Middle frontal gyrus (tissue), 1 donor: ENCODE measurements around the gene OR5H1.
"Not testable (repeated sequence)": the region's sequence is repeated elsewhere in the genome, so short reads cannot be mapped to it uniquely, and the experiment has no call there.

Experiments used
- DNase-seq: peaks from one replicate; pipeline ENCODE4 v3.0.0-alpha.2; 2015; ENCODE audit warnings: low spot score; ENCODE audit errors: extremely low spot score

OR5H1 gene

GRCh38 chr3:98130421-98130820 is at the start of gene OR5H1:
TSS of gene OR5H1 (plus strand) at chr3:98130721. CDS start at chr3:98132698, 1,977 bp downstream.
- no peak for DNase-seq

GRCh38 chr3:98086873-98087272 is 43.6 kb upstream of the OR5H1 start, which contains the start of gene OR5AC2:
TSS of gene OR5AC2 (plus strand) at chr3:98087173. CDS start at chr3:98087173, 0 bp downstream.
- no peak for DNase-seq

- no peak for DNase-seq
These were observed 34.6 kb upstream of the OR5H1 start for GRCh38 chr3:98095882-98096281.

GRCh38 chr3:98099848-98100247 is 30.7 kb upstream of the OR5H1 start:
- no peak for DNase-seq

- DNase-seq = no peak
These were observed 22.4 kb upstream of the OR5H1 start for GRCh38 chr3:98108162-98108561.

- no peak for DNase-seq
These were observed 20.5 kb upstream of the OR5H1 start for GRCh38 chr3:98109807-98110549.

- DNase-seq = no peak
These were observed 20.0 kb upstream of the OR5H1 start for GRCh38 chr3:98110550-98110908.

- no peak for DNase-seq
These were observed 16.3 kb upstream of the OR5H1 start for GRCh38 chr3:98114264-98114663.

GRCh38 chr3:98115717-98116116 is 14.8 kb upstream of the OR5H1 start:
- DNase-seq = no peak

GRCh38 chr3:98136631-98137030 is 6.1 kb downstream of the OR5H1 start:
- no peak for DNase-seq

- DNase-seq = not testable (repeated sequence)
These were observed 7.5 kb downstream of the OR5H1 start for GRCh38 chr3:98137826-98138557.

GRCh38 chr3:98140531-98140930 is 10.0 kb downstream of the OR5H1 start:
- DNase-seq = no peak

GRCh38 chr3:98147179-98147578 is 16.7 kb downstream of the OR5H1 start, which contains the start of gene OR5H14:
TSS of gene OR5H14 (plus strand) at chr3:98147479. CDS start at chr3:98149386, 1,907 bp downstream.
- DNase-seq = no peak

- DNase-seq = no peak
These were observed 18.2 kb downstream of the OR5H1 start for GRCh38 chr3:98148751-98149150.

GRCh38 chr3:98149456-98149855 is 18.9 kb downstream of the OR5H1 start:
- DNase-seq = not testable (repeated sequence)

- no peak for DNase-seq
These were observed 20.7 kb downstream of the OR5H1 start for GRCh38 chr3:98151241-98151640.

GRCh38 chr3:98166396-98166795 is 35.9 kb downstream of the OR5H1 start, which contains the start of gene OR5H15:
TSS of gene OR5H15 (plus strand) at chr3:98166696. CDS start at chr3:98168700, 2,004 bp downstream.
- DNase-seq = no peak

GRCh38 chr3:98171071-98171470 is 40.5 kb downstream of the OR5H1 start:
- DNase-seq = no peak

GRCh38 chr3:98172621-98173020 is 42.1 kb downstream of the OR5H1 start:
- DNase-seq = no peak

- no peak for DNase-seq
These were observed 49.9 kb downstream of the OR5H1 start for GRCh38 chr3:98180319-98180890.

GRCh38 chr3:98182196-98182595 is 51.7 kb downstream of the OR5H1 start:
- no peak for DNase-seq

GRCh38 chr3:98185180-98185579 is 54.7 kb downstream of the OR5H1 start:
- DNase-seq = no peak
